ENCODE data around the gene TRIOBP. TPM values are rescaled to one million over a fixed set of nuclear protein-coding genes. Genes with fewer than 3 reads are reported as not detected.
"Not testable (repeated sequence)": the region's sequence is repeated elsewhere in the genome, so short reads cannot be mapped to it uniquely, and the experiment has no call there.

TRIOBP gene
- total RNA-seq, 1 experiment from 2014 or later, result 38.4 TPM

DNA sequence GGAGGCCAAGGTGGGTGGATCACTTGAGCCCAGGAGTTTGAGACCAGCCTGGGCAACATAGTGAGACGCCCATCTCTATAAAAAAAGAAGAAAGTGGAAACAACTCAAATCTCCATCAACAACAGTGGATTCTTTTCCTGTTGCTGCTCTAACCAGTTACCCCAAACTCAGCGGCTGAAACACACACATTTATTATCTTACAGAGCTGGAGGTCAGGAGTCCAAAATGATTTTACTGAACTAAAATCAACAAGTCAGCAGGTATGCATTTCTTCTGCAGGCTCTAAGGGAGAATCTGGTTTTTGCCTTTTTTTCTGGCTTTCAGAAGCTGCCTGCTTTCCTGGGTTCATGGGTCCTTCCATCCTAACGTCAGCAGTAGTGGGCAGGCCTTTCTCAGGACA lies 99.2 kb downstream of the TRIOBP start:
- Histone ChIP-seq H3K27me3 (replicated peaks; ENCODE audit: control insufficient read depth, insufficient read depth, low read length) (no peaks in the 10 kb centered on the region), H3K9me3 (no peaks in the 10 kb centered on the region), H3K36me3 (ENCODE audit: control insufficient read depth, insufficient read depth, low read length) (no peaks in the 10 kb centered on the region), H3K4me1 (peaks cover 10% of the 10 kb centered on the region), H3K4me3 (ENCODE audit: low read depth, low read length) (no peak overlapping the region)
- no peak overlapping the region for H3K4me3 Mint-ChIP-seq (ENCODE audit: unreplicated experiment)
- CTCF ChIA-PET, result interaction anchor here (1.3 kb wide), 1 partner anchor 152 kb away, joined by 3 read pairs; no protein-coding TSS in a partner anchor
- POLR2A ChIA-PET, result no interaction called here
- BruUV-seq (replicated peaks), result no TSS peak
- no peaks in the 10 kb centered on the region for H3K4me1 Mint-ChIP-seq (ENCODE audit: low read depth, unreplicated experiment)
- intact Hi-C loops (cut with micrococcal nuclease; ENCODE audit: unreplicated experiment), result no loop called here
- TF ChIP-seq, protein P1, sequence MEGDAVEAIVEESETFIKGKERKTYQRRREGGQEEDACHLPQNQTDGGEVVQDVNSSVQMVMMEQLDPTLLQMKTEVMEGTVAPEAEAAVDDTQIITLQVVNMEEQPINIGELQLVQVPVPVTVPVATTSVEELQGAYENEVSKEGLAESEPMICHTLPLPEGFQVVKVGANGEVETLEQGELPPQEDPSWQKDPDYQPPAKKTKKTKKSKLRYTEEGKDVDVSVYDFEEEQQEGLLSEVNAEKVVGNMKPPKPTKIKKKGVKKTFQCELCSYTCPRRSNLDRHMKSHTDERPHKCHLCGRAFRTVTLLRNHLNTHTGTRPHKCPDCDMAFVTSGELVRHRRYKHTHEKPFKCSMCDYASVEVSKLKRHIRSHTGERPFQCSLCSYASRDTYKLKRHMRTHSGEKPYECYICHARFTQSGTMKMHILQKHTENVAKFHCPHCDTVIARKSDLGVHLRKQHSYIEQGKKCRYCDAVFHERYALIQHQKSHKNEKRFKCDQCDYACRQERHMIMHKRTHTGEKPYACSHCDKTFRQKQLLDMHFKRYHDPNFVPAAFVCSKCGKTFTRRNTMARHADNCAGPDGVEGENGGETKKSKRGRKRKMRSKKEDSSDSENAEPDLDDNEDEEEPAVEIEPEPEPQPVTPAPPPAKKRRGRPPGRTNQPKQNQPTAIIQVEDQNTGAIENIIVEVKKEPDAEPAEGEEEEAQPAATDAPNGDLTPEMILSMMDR (IDR thresholded peaks at IDR 0.05; ENCODE audit: insufficient read depth in 1 of 2, low read depth in 1 of 2, low read length in 1 of 2, severe bottlenecking in 1 of 2, unreplicated experiment in 1 of 2), result no peak
- no peaks in the 10 kb centered on the region for H3K9me3 Mint-ChIP-seq (ENCODE audit: unreplicated experiment)
- no peak overlapping the region for H3K27ac Mint-ChIP-seq (ENCODE audit: unreplicated experiment)
- no peak for DNase-seq
- no peaks in the 10 kb centered on the region for H3K27me3 Mint-ChIP-seq (ENCODE audit: insufficient read depth, unreplicated experiment)
- no peaks in the 10 kb centered on the region for H3K36me3 Mint-ChIP-seq (ENCODE audit: insufficient read depth, unreplicated experiment)

DNA sequence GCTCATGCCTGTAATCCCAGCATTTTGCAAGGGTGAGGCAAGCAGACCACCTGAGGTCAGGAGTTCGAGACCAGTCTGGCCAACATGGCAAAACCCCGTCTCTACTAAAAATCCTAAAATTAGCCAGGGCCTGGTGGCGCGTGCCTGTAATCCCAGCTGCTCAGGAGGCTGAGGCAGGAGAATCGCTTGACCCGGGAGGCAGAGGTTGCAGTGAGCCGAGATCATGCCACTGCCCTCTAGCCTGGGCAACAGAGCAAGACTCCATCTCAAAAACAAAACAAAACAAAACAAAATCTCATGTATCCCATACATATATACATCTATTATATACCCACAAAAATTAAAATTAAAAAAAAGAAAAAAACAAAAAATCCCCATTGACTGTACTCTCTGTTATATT lies 100.4 kb downstream of the TRIOBP start:
- H3K4me1 Mint-ChIP-seq (ENCODE audit: low read depth, unreplicated experiment); H3K4me3 ChIP-seq (ENCODE audit: low read depth, low read length); intact Hi-C loops (cut with micrococcal nuclease; ENCODE audit: unreplicated experiment); H3K27me3 ChIP-seq (replicated peaks; ENCODE audit: control insufficient read depth, insufficient read depth, low read length); POLR2A ChIA-PET; H3K36me3 ChIP-seq (ENCODE audit: control insufficient read depth, insufficient read depth, low read length); CTCF ChIA-PET; H3K27ac Mint-ChIP-seq (ENCODE audit: unreplicated experiment); H3K27me3 Mint-ChIP-seq (ENCODE audit: insufficient read depth, unreplicated experiment); H3K36me3 Mint-ChIP-seq (ENCODE audit: insufficient read depth, unreplicated experiment); H3K9me3 Mint-ChIP-seq (ENCODE audit: unreplicated experiment); BruUV-seq (replicated peaks); DNase-seq; H3K4me3 Mint-ChIP-seq (ENCODE audit: unreplicated experiment); H3K9me3 ChIP-seq: not testable (repeated sequence)
- H3K4me1 ChIP-seq, result peaks cover 10% of the 10 kb centered on the region

DNA sequence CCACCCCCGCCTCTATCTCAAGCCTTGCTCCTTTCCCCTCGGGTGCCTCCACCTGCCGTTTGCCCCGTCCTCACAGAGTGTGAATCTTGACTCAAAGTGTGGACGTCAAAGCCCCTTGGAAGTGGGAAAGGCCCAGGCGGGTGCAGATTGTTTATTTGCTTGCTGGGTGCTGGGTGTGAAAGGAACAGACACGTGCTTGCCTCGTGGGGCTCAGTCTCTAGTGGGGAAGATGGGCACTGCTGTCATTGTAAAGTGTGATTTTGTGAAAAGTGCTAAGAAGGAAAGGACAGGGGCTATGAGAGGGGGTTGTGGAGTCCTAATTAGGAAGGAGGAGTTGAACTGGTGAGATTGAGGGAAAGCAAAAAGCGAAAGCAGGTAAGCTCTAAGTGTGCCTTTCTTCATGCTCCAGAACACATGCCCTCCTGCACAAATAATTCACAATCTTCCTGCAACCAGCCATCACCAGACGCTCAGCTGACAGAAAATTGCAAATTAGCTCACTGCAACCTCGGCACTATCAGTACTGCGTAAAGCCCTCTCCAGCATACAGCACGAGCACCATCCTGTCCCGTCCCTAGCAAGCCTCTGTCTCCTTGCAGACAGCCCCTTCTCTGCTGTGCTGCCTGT lies 101.1 kb downstream of the TRIOBP start:
- H3K27me3 ChIP-seq (replicated peaks; ENCODE audit: control insufficient read depth, insufficient read depth, low read length), result no peaks in the 10 kb centered on the region
- peaks cover 10% of the 10 kb centered on the region for H3K4me1 ChIP-seq
- H3K27ac Mint-ChIP-seq (ENCODE audit: unreplicated experiment), result no peak overlapping the region
- no peak for DNase-seq
- ChIA-PET POLR2A (no interaction called here), CTCF (no interaction called here)
- TF ChIP-seq, protein P1 (IDR thresholded peaks at IDR 0.05; ENCODE audit: insufficient read depth in 1 of 2, low read depth in 1 of 2, low read length in 1 of 2, severe bottlenecking in 1 of 2, unreplicated experiment in 1 of 2), result no peak
- H3K27me3 Mint-ChIP-seq (ENCODE audit: insufficient read depth, unreplicated experiment), result no peaks in the 10 kb centered on the region
- peaks cover 4% of the 10 kb centered on the region for H3K4me1 Mint-ChIP-seq (ENCODE audit: low read depth, unreplicated experiment)
- no peaks in the 10 kb centered on the region for H3K9me3 Mint-ChIP-seq (ENCODE audit: unreplicated experiment)
- intact Hi-C loops (cut with micrococcal nuclease; ENCODE audit: unreplicated experiment), result no loop called here
- H3K4me3 Mint-ChIP-seq (ENCODE audit: unreplicated experiment), result no peak overlapping the region
- no TSS peak for BruUV-seq (replicated peaks)
- no peaks in the 10 kb centered on the region for H3K36me3 ChIP-seq (ENCODE audit: control insufficient read depth, insufficient read depth, low read length)
- no peak overlapping the region for H3K4me3 ChIP-seq (ENCODE audit: low read depth, low read length)
- peaks cover 5% of the 10 kb centered on the region for H3K36me3 Mint-ChIP-seq (ENCODE audit: insufficient read depth, unreplicated experiment)
- no peaks in the 10 kb centered on the region for H3K9me3 ChIP-seq

DNA sequence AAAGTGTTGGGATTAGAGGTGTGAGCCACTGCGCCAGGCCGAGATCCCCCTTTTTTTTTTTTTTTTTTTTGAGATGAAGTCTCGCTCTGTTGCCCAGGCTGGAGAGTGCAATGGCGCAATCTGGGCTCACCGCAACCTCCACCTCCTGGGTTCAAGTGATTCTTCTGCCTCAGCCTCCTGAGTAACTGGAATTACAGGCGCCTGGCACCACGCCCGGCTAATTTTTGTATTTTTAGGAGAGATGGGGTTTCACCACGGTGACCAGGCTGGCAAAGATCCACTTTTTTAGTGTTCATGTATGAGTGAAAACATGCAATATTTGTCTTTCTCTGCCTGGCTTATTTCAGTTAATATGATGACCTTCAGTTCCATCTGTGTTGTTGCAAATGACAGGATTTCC lies 103.1 kb downstream of the TRIOBP start:
- H3K4me1 ChIP-seq, result peaks cover 24% of the 10 kb centered on the region
- intact Hi-C loops (cut with micrococcal nuclease; ENCODE audit: unreplicated experiment), result loop anchor here (5.0 to 10.0 kb wide), 2 partner anchors 53 to 155 kb away; partner anchors contain the start of genes C22orf23 and POLR2F
- CTCF ChIA-PET; H3K36me3 ChIP-seq (ENCODE audit: control insufficient read depth, insufficient read depth, low read length); H3K9me3 ChIP-seq; H3K4me3 ChIP-seq (ENCODE audit: low read depth, low read length); H3K27ac Mint-ChIP-seq (ENCODE audit: unreplicated experiment); DNase-seq; H3K27me3 ChIP-seq (replicated peaks; ENCODE audit: control insufficient read depth, insufficient read depth, low read length); BruUV-seq (replicated peaks); POLR2A ChIA-PET; H3K27me3 Mint-ChIP-seq (ENCODE audit: insufficient read depth, unreplicated experiment); H3K4me3 Mint-ChIP-seq (ENCODE audit: unreplicated experiment); H3K9me3 Mint-ChIP-seq (ENCODE audit: unreplicated experiment): not testable (repeated sequence)
- peaks cover 25% of the 10 kb centered on the region for H3K36me3 Mint-ChIP-seq (ENCODE audit: insufficient read depth, unreplicated experiment)
- peaks cover 12% of the 10 kb centered on the region for H3K4me1 Mint-ChIP-seq (ENCODE audit: low read depth, unreplicated experiment)

All from Caco-2 (cell line).